Measurements from ENCODE around the gene MMP7. TPM values are rescaled to one million over a fixed set of nuclear protein-coding genes. Genes with fewer than 3 reads are reported as not detected.

MMP7 gene
- total and polyA plus RNA-seq, 2 experiments from 2014 or later, result not detected

- TF ChIP-seq, protein P1, sequence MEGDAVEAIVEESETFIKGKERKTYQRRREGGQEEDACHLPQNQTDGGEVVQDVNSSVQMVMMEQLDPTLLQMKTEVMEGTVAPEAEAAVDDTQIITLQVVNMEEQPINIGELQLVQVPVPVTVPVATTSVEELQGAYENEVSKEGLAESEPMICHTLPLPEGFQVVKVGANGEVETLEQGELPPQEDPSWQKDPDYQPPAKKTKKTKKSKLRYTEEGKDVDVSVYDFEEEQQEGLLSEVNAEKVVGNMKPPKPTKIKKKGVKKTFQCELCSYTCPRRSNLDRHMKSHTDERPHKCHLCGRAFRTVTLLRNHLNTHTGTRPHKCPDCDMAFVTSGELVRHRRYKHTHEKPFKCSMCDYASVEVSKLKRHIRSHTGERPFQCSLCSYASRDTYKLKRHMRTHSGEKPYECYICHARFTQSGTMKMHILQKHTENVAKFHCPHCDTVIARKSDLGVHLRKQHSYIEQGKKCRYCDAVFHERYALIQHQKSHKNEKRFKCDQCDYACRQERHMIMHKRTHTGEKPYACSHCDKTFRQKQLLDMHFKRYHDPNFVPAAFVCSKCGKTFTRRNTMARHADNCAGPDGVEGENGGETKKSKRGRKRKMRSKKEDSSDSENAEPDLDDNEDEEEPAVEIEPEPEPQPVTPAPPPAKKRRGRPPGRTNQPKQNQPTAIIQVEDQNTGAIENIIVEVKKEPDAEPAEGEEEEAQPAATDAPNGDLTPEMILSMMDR (conservative IDR thresholded peaks at IDR 0.05; ENCODE audit: low read depth in 2 of 2), result no peak
- no peak for TF ChIP-seq POLR2AphosphoS5 (IDR thresholded peaks at IDR 0.05; ENCODE audit: low read depth)
- TF ChIP-seq, protein P2, sequence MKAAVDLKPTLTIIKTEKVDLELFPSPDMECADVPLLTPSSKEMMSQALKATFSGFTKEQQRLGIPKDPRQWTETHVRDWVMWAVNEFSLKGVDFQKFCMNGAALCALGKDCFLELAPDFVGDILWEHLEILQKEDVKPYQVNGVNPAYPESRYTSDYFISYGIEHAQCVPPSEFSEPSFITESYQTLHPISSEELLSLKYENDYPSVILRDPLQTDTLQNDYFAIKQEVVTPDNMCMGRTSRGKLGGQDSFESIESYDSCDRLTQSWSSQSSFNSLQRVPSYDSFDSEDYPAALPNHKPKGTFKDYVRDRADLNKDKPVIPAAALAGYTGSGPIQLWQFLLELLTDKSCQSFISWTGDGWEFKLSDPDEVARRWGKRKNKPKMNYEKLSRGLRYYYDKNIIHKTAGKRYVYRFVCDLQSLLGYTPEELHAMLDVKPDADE (IDR thresholded peaks at IDR 0.05), result no peak
- no peak for TF ChIP-seq CREB1 (CRISPR knock-in tag; IDR thresholded peaks at IDR 0.05; ENCODE audit: low read depth)
Measured at GRCh38 chr11:102528618-102529017, 1.9 kb downstream of the MMP7 start (continued).

- no peaks in the 10 kb centered on the region for H3K9me2 ChIP-seq (ENCODE audit: insufficient read depth)
- Mint-ChIP-seq H3K27ac (no peak overlapping the region), H3K36me3 (ENCODE audit: low read depth) (no peaks in the 10 kb centered on the region), H3K4me3 (no peak overlapping the region), H3K9me3 (no peaks in the 10 kb centered on the region), H3K4me1 (peaks cover 2% of the 10 kb centered on the region; the same call in 2 of the 3 replicates), H3K27me3 (ENCODE audit: insufficient read depth, low read depth, poor library complexity) (peaks cover 1% of the 10 kb centered on the region)
- ATAC-seq, result no peak
- no peak overlapping the region for H2AFZ ChIP-seq
- no peaks in the 10 kb centered on the region for H3K27me3 ChIP-seq (ENCODE audit: insufficient read depth)
- no peaks in the 10 kb centered on the region for H3F3A ChIP-seq (replicated peaks; ENCODE audit: low read depth)
- no peaks in the 10 kb centered on the region for H3K4me1 ChIP-seq (ENCODE audit: insufficient read depth)
- no peak overlapping the region for H3K27ac ChIP-seq (ENCODE audit: low read depth)
- no peak overlapping the region for H3K4me2 ChIP-seq
- no peaks in the 10 kb centered on the region for H4K20me1 ChIP-seq (replicated peaks; ENCODE audit: insufficient read depth)
- no peaks in the 10 kb centered on the region for H3K79me2 ChIP-seq (replicated peaks; ENCODE audit: insufficient read depth)
- H3K4me3 ChIP-seq, result no peak overlapping the region
- no peaks in the 10 kb centered on the region for H3K36me3 ChIP-seq (ENCODE audit: insufficient read depth)
- no peak for DNase-seq (ENCODE audit: low spot score)
- TF ChIP-seq ZNF114 (CRISPR knock-in tag; IDR thresholded peaks at IDR 0.05) (no peak), REST (IDR thresholded peaks at IDR 0.05; ENCODE audit: unreplicated experiment) (no peak), STAT1 (IDR thresholded peaks at IDR 0.05; ENCODE audit: unreplicated experiment) (no peak), EZH2phosphoT487 (IDR thresholded peaks at IDR 0.05; ENCODE audit: unreplicated experiment) (no peak), EZH2 (IDR thresholded peaks at IDR 0.05; ENCODE audit: low read depth, unreplicated experiment) (no peak), POLR2AphosphoS5 (IDR thresholded peaks at IDR 0.05; ENCODE audit: low read depth) (no peak), ZNF331 (CRISPR knock-in tag; IDR thresholded peaks at IDR 0.05; ENCODE audit: low read depth) (no peak)
- TF ChIP-seq, protein P2 (IDR thresholded peaks at IDR 0.05), result no peak
- TF ChIP-seq, protein P1 (conservative IDR thresholded peaks at IDR 0.05; ENCODE audit: low read depth in 2 of 2), result no peak
Measured at GRCh38 chr11:102527684-102528083, 2.9 kb downstream of the MMP7 start.

Data from GM23338 (cell line).